ENCODE measurements around the gene DENND5B. TPM values are rescaled to one million over a fixed set of nuclear protein-coding genes. Genes with fewer than 3 reads are reported as not detected.

The DENND5B gene
- total RNA-seq, 1 donor = 18.8 TPM

DNA sequence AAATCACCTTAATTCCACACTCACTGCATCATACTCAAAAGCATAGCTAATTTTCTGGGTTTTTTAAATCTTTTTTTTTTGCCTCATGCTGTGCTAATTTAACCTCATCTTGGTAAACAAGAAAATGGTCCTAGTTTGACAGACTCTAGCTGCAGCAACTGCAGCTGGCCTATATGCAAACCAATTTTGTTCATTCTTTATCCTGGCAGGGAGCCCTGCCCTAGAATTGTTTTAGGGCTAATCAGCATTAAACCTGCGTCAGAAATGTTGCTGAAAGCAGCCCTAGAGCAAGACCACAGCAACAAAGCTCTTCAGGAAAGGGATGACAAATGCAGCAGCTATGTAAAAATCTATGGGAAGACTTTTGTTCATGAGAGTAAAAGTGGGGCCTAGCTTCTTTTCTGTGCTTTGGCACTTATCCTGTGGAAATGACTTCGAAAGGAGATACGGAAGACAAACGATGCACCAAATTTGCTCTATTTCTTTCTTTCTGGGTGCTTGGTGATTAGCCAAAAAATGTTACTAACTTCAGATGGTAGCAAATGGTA, 72.2 kb downstream of the DENND5B start:
- Histone ChIP-seq H3K27ac (ENCODE audit: low read depth, low read length) (peak overlapping the region; percentile 97), H3K27me3 (ENCODE audit: insufficient read depth, low read length) (no peaks in the 10 kb centered on the region), H3K36me3 (ENCODE audit: insufficient read depth, low read length) (no peaks in the 10 kb centered on the region), H3K4me2 (ENCODE audit: insufficient read depth, low read length) (peak overlapping the region; percentile 58), H3K4me1 (ENCODE audit: insufficient read depth, low read length) (peaks cover 41% of the 10 kb centered on the region), H3K4me3 (ENCODE audit: insufficient read depth, low read length) (no peak overlapping the region), H3K79me2 (ENCODE audit: insufficient read depth, low read length) (peaks cover 45% of the 10 kb centered on the region), H2AFZ (ENCODE audit: low read length) (no peak overlapping the region), H3K9me3 (ENCODE audit: low read depth, low read length) (no peaks in the 10 kb centered on the region), H4K20me1 (ENCODE audit: insufficient read depth, low read length) (no peaks in the 10 kb centered on the region)
- peak; percentile 87 for DNase-seq (ENCODE audit: insufficient read length, low spot score, missing footprints)
- no peak for TF ChIP-seq CTCF (IDR thresholded peaks at IDR 0.05; ENCODE audit: extremely low read depth, low read depth, low read length)

GRCh38 chr12:31517994-31518393, 72.9 kb downstream of the DENND5B start:
- DNase-seq (ENCODE audit: insufficient read length, low spot score, missing footprints) = no peak
- H3K27ac ChIP-seq (ENCODE audit: low read depth, low read length) = peak overlapping the region; percentile 97
- peaks cover 40% of the 10 kb centered on the region for H3K79me2 ChIP-seq (ENCODE audit: insufficient read depth, low read length)
- no peak overlapping the region for H2AFZ ChIP-seq (ENCODE audit: low read length)
- no peaks in the 10 kb centered on the region for H4K20me1 ChIP-seq (ENCODE audit: insufficient read depth, low read length)
- no peak overlapping the region for H3K4me3 ChIP-seq (ENCODE audit: insufficient read depth, low read length)
- peak overlapping the region; percentile 28 for H3K4me2 ChIP-seq (ENCODE audit: insufficient read depth, low read length)
- H3K27me3 ChIP-seq (ENCODE audit: insufficient read depth, low read length) = no peaks in the 10 kb centered on the region
- H3K36me3 ChIP-seq (ENCODE audit: insufficient read depth, low read length) = no peaks in the 10 kb centered on the region
- H3K9me3 ChIP-seq (ENCODE audit: low read depth, low read length) = no peaks in the 10 kb centered on the region
- no peak for TF ChIP-seq CTCF (IDR thresholded peaks at IDR 0.05; ENCODE audit: extremely low read depth, low read depth, low read length)
- peaks cover 41% of the 10 kb centered on the region for H3K4me1 ChIP-seq (ENCODE audit: insufficient read depth, low read length)

GRCh38 chr12:31516702-31517101, 74.2 kb downstream of the DENND5B start:
- Histone ChIP-seq H3K79me2 (ENCODE audit: insufficient read depth, low read length) (peaks cover 30% of the 10 kb centered on the region), H3K4me2 (ENCODE audit: insufficient read depth, low read length) (no peak overlapping the region), H3K36me3 (ENCODE audit: insufficient read depth, low read length) (no peaks in the 10 kb centered on the region), H3K9me3 (ENCODE audit: low read depth, low read length) (no peaks in the 10 kb centered on the region), H3K4me1 (ENCODE audit: insufficient read depth, low read length) (peaks cover 33% of the 10 kb centered on the region), H3K27ac (ENCODE audit: low read depth, low read length) (no peak overlapping the region), H3K4me3 (ENCODE audit: insufficient read depth, low read length) (no peak overlapping the region), H2AFZ (ENCODE audit: low read length) (no peak overlapping the region), H3K27me3 (ENCODE audit: insufficient read depth, low read length) (no peaks in the 10 kb centered on the region), H4K20me1 (ENCODE audit: insufficient read depth, low read length) (no peaks in the 10 kb centered on the region)
- DNase-seq (ENCODE audit: insufficient read length, low spot score, missing footprints) = no peak
- TF ChIP-seq CTCF (IDR thresholded peaks at IDR 0.05; ENCODE audit: extremely low read depth, low read depth, low read length) = no peak

DNA sequence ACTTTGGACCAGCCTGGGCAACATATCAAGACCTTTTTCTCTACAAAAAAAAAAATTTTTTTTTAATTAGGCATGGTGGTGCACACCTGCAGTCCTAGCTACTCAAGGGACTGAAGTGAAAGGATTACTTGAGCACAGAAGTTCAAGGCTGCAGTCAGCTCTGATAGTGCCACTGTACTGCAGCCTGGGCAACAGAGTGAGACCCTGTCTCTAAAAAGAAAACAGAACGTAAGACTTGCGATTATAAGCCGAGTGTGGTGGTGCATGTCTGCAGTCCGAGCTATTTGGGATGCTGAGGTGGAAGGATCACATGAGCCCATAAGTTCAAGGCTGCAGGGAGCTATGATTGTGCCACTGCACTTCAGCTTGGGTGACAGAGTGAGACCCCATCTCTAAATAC, 76.0 kb downstream of the DENND5B start:
- no peaks in the 10 kb centered on the region for H3K36me3 ChIP-seq (ENCODE audit: insufficient read depth, low read length)
- no peak overlapping the region for H2AFZ ChIP-seq (ENCODE audit: low read length)
- H4K20me1 ChIP-seq (ENCODE audit: insufficient read depth, low read length) = no peaks in the 10 kb centered on the region
- H3K79me2 ChIP-seq (ENCODE audit: insufficient read depth, low read length) = peaks cover 22% of the 10 kb centered on the region
- H3K9me3 ChIP-seq (ENCODE audit: low read depth, low read length) = no peaks in the 10 kb centered on the region
- TF ChIP-seq CTCF (IDR thresholded peaks at IDR 0.05; ENCODE audit: extremely low read depth, low read depth, low read length) = no peak
- H3K4me3 ChIP-seq (ENCODE audit: insufficient read depth, low read length) = no peak overlapping the region
- no peaks in the 10 kb centered on the region for H3K27me3 ChIP-seq (ENCODE audit: insufficient read depth, low read length)
- no peak for DNase-seq (ENCODE audit: insufficient read length, low spot score, missing footprints)
- no peak overlapping the region for H3K27ac ChIP-seq (ENCODE audit: low read depth, low read length)
- peaks cover 27% of the 10 kb centered on the region for H3K4me1 ChIP-seq (ENCODE audit: insufficient read depth, low read length)
- no peak overlapping the region for H3K4me2 ChIP-seq (ENCODE audit: insufficient read depth, low read length)
